ENCODE data around the gene TRIM51.

- TF ChIP-seq CTCF (conservative IDR thresholded peaks at IDR 0.05; ENCODE audit: low read depth, low read length) (no peak), EZH2 (IDR thresholded peaks at IDR 0.05; ENCODE audit: low read length, unreplicated experiment) (no peak), EZH2phosphoT487 (IDR thresholded peaks at IDR 0.05; ENCODE audit: borderline replicate concordance, low read length) (no peak)
Measured at GRCh38 chr11:55838452-55838851, 44.6 kb upstream of the TRIM51 start, which contains the start of gene OR5D16.
